SK-N-SH (cell line): ENCODE results near the gene IL6R.

ENCODE experiments used
- EP300 ChIP-seq, 2 experiments: IDR thresholded peaks; 2 replicates each; pipeline versions ENCODE4 v1.4.0 to v1.6.1; 2012; ENCODE audit warnings: borderline replicate concordance in 1 of 2, low read depth in 1 of 2, low read length in 1 of 2
- FOXJ3 ChIP-seq: sonication (generic); formaldehyde crosslinking; IDR thresholded peaks from 2 replicates; pipeline ENCODE4 v1.5.1; 2020; ENCODE audit warnings: mild to moderate bottlenecking, missing genetic modification reagents
- PBX3 ChIP-seq: IDR thresholded peaks from 2 replicates; pipeline ENCODE4; 2012
- POLR2AphosphoS5 ChIP-seq: IDR thresholded peaks from 2 replicates; pipeline ENCODE4 v1.6.1; 2012; ENCODE audit warnings: low read depth, low read length
- RCOR1 ChIP-seq: fragments of 150-350 bp; IDR thresholded peaks from 2 replicates; pipeline ENCODE4 v1.6.1; 2017; ENCODE audit warnings: antibody characterized with exemption, low read length
- SIN3A ChIP-seq: IDR thresholded peaks from 2 replicates; pipeline ENCODE4 v1.6.1; 2012; ENCODE audit warnings: low read depth, mild to moderate bottlenecking, low read length, moderate library complexity, borderline replicate concordance
- YY1 ChIP-seq: IDR thresholded peaks from 2 replicates; pipeline ENCODE4 v1.4.0; 2012; ENCODE audit warnings: low read depth, mild to moderate bottlenecking
- TF ChIP-seq, protein P1 (sequence below): fragments of 200-600 bp; sonication (generic); IDR thresholded peaks from 2 replicates; pipeline ENCODE4 v1.6.1; 2017; ENCODE audit warnings: antibody characterized with exemption, mild to moderate bottlenecking, moderate library complexity

DNA sequence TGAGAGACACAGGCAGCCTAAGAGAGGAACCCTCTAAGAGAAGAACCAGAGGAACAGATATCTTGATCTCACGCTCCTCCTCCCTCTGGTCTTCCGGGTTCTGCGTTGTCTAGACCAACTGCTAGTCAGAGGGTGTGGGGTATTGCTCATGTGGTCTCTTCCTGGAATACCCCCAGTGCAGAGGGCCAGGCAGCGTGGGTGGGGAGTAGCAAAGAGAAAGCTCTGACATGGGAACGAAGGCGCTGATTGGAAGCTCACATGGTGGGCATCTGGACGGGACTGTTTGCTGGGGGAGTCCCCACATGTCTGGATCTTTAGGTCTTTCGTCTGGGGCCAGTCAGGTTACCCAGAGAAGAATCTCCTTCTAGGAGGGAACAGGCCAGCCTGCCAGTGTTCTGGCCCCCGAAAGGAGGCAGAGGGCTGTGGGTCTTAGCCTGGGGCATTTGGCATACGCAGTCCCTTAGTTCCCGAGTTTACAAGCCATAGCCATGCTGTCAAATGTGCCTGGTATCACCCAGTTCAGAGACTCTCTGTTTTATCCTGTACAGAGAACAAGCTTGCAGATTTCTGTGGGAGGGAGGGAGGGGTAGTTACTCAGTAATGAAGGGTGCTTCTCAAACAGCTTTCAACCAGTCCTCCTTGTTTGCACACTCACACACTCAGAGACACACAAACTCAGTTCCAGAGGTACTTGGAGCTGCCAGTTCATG is 18.3 kb upstream of the IL6R start:
- TF ChIP-seq POLR2AphosphoS5 (no peak), SIN3A (no peak), YY1 (no peak), EP300 (IDR thresholded peaks at IDR 0.05; ENCODE audit: borderline replicate concordance in 1 of 2, low read depth in 1 of 2, low read length in 1 of 2) (no peak), RCOR1 (no peak), PBX3 (no peak), FOXJ3 (no peak)
- TF ChIP-seq, protein P1, sequence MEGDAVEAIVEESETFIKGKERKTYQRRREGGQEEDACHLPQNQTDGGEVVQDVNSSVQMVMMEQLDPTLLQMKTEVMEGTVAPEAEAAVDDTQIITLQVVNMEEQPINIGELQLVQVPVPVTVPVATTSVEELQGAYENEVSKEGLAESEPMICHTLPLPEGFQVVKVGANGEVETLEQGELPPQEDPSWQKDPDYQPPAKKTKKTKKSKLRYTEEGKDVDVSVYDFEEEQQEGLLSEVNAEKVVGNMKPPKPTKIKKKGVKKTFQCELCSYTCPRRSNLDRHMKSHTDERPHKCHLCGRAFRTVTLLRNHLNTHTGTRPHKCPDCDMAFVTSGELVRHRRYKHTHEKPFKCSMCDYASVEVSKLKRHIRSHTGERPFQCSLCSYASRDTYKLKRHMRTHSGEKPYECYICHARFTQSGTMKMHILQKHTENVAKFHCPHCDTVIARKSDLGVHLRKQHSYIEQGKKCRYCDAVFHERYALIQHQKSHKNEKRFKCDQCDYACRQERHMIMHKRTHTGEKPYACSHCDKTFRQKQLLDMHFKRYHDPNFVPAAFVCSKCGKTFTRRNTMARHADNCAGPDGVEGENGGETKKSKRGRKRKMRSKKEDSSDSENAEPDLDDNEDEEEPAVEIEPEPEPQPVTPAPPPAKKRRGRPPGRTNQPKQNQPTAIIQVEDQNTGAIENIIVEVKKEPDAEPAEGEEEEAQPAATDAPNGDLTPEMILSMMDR, result no peak
